Measurements from ENCODE around the gene IL2RA. TPM values are rescaled to one million over a fixed set of nuclear protein-coding genes. Genes with fewer than 3 reads are reported as not detected.

Gene IL2RA
- total and polyA plus RNA-seq, 10 of the 15 experiments (the other 5 are each of a cell fraction or from before 2014, with no cell fraction given), result 2.2 to 6.0 (median 4.9) TPM

DNA sequence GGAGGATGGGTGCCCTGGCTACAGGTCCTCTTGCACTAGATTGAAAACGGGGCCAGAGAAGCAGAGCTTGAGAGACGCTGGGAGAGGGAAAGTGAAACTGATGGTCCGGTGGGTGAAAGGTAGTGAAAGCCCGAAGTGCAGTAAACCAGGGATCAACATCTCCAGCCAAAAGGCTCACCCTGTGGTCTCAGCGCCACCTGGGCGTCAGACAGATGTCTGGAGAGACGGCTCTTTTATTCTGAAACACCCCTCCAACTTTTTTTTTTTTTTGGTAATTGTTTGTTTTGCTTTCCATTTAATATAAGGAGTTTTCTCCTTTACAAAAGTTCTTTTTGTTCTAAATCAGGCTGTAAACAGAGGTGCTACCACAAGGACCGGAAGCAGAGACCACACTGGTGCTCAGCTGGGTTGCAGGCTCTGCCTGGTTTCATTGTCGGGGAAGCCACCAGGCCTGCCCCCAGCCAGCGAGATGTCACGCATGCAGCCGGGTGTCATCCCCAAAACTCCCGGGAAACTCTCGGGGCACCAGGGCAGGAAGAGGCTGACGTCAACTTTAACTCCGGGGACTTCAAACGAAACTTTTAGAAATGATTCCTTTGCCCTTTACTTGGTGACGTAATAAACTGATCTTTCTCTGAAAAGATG is 11.2 kb downstream of the IL2RA start (continued):
- TF ChIP-seq, protein P1, sequence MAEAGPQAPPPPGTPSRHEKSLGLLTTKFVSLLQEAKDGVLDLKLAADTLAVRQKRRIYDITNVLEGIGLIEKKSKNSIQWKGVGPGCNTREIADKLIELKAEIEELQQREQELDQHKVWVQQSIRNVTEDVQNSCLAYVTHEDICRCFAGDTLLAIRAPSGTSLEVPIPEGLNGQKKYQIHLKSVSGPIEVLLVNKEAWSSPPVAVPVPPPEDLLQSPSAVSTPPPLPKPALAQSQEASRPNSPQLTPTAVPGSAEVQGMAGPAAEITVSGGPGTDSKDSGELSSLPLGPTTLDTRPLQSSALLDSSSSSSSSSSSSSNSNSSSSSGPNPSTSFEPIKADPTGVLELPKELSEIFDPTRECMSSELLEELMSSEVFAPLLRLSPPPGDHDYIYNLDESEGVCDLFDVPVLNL (IDR thresholded peaks at IDR 0.05; ENCODE audit: low read depth, low read length), result no peak
- TF ChIP-seq SUZ12 (IDR thresholded peaks at IDR 0.05; ENCODE audit: unreplicated experiment) (no peak), STAT1 (conservative IDR thresholded peaks at IDR 0.05) (no peak), EP300 (IDR thresholded peaks at IDR 0.05; ENCODE audit: borderline replicate concordance in 1 of 2, control insufficient read depth in 1 of 2, low read depth in 2 of 2, low read length in 2 of 2) (peak; percentile 94 to 96), MXI1 (IDR thresholded peaks at IDR 0.05; ENCODE audit: low read depth, low read length) (peak; percentile 75; the same call in 1 of the 2 replicates), HCFC1 (IDR thresholded peaks at IDR 0.05; ENCODE audit: low read length) (0 out of 2 replicates have a peak, but pooled peaks have one; percentile 11), ASH2L (IDR thresholded peaks at IDR 0.05; ENCODE audit: borderline replicate concordance, low read depth) (no peak), SREBF1 (IDR thresholded peaks at IDR 0.05; ENCODE audit: low read length) (0 out of 2 replicates have a peak, but pooled peaks have one; percentile 21), FOXM1 (IDR thresholded peaks at IDR 0.05; ENCODE audit: low read depth, low read length) (peak; percentile 96), TBL1XR1 (IDR thresholded peaks at IDR 0.05; ENCODE audit: low read depth, low read length) (peak; percentile 99), ZNF217 (IDR thresholded peaks at IDR 0.05) (no peak), RBBP5 (conservative IDR thresholded peaks at IDR 0.05) (0 out of 2 replicates have a peak, but pooled peaks have one; percentile 21), ATF7 (IDR thresholded peaks at IDR 0.05; ENCODE audit: low read depth) (peak; percentile 99), ZNF207 (IDR thresholded peaks at IDR 0.05; ENCODE audit: borderline replicate concordance) (0 out of 2 replicates have a peak, but pooled peaks have one; percentile 53), KDM1A (IDR thresholded peaks at IDR 0.05; ENCODE audit: borderline replicate concordance) (no peak), RFX5 (IDR thresholded peaks at IDR 0.05; ENCODE audit: low read depth, low read length) (no peak), SMC3 (IDR thresholded peaks at IDR 0.05; ENCODE audit: borderline replicate concordance, low read length) (peak; percentile 61; the same call in 1 of the 2 replicates), FOS (IDR thresholded peaks at IDR 0.05; ENCODE audit: borderline replicate concordance, extremely low read depth, insufficient read length) (no peak)
- TF ChIP-seq, protein P2, sequence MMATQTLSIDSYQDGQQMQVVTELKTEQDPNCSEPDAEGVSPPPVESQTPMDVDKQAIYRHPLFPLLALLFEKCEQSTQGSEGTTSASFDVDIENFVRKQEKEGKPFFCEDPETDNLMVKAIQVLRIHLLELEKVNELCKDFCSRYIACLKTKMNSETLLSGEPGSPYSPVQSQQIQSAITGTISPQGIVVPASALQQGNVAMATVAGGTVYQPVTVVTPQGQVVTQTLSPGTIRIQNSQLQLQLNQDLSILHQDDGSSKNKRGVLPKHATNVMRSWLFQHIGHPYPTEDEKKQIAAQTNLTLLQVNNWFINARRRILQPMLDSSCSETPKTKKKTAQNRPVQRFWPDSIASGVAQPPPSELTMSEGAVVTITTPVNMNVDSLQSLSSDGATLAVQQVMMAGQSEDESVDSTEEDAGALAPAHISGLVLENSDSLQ (IDR thresholded peaks at IDR 0.05), result peak; percentile 52; the same call in 1 of the 2 replicates
- TF ChIP-seq, protein P3, sequence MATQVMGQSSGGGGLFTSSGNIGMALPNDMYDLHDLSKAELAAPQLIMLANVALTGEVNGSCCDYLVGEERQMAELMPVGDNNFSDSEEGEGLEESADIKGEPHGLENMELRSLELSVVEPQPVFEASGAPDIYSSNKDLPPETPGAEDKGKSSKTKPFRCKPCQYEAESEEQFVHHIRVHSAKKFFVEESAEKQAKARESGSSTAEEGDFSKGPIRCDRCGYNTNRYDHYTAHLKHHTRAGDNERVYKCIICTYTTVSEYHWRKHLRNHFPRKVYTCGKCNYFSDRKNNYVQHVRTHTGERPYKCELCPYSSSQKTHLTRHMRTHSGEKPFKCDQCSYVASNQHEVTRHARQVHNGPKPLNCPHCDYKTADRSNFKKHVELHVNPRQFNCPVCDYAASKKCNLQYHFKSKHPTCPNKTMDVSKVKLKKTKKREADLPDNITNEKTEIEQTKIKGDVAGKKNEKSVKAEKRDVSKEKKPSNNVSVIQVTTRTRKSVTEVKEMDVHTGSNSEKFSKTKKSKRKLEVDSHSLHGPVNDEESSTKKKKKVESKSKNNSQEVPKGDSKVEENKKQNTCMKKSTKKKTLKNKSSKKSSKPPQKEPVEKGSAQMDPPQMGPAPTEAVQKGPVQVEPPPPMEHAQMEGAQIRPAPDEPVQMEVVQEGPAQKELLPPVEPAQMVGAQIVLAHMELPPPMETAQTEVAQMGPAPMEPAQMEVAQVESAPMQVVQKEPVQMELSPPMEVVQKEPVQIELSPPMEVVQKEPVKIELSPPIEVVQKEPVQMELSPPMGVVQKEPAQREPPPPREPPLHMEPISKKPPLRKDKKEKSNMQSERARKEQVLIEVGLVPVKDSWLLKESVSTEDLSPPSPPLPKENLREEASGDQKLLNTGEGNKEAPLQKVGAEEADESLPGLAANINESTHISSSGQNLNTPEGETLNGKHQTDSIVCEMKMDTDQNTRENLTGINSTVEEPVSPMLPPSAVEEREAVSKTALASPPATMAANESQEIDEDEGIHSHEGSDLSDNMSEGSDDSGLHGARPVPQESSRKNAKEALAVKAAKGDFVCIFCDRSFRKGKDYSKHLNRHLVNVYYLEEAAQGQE (IDR thresholded peaks at IDR 0.05; ENCODE audit: low read depth, low read length), result no peak
- TF ChIP-seq, protein P4, sequence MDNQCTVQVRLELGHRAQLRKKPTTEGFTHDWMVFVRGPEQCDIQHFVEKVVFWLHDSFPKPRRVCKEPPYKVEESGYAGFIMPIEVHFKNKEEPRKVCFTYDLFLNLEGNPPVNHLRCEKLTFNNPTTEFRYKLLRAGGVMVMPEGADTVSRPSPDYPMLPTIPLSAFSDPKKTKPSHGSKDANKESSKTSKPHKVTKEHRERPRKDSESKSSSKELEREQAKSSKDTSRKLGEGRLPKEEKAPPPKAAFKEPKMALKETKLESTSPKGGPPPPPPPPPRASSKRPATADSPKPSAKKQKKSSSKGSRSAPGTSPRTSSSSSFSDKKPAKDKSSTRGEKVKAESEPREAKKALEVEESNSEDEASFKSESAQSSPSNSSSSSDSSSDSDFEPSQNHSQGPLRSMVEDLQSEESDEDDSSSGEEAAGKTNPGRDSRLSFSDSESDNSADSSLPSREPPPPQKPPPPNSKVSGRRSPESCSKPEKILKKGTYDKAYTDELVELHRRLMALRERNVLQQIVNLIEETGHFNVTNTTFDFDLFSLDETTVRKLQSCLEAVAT (IDR thresholded peaks at IDR 0.05), result peak; percentile 93
- TF ChIP-seq, protein P5, sequence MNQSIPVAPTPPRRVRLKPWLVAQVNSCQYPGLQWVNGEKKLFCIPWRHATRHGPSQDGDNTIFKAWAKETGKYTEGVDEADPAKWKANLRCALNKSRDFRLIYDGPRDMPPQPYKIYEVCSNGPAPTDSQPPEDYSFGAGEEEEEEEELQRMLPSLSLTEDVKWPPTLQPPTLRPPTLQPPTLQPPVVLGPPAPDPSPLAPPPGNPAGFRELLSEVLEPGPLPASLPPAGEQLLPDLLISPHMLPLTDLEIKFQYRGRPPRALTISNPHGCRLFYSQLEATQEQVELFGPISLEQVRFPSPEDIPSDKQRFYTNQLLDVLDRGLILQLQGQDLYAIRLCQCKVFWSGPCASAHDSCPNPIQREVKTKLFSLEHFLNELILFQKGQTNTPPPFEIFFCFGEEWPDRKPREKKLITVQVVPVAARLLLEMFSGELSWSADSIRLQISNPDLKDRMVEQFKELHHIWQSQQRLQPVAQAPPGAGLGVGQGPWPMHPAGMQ (IDR thresholded peaks at IDR 0.05; ENCODE audit: borderline replicate concordance), result no peak
